WTC11 (cell line): ENCODE results near the gene IL20RB. TPM values are rescaled to one million over a fixed set of nuclear protein-coding genes. Genes with fewer than 3 reads are reported as not detected.

ENCODE experiments used
- ATAC-seq: fragments of 200-7000 bp; cut with Tn5 transposase; 2 replicates; pipeline ENCODE4 v1.10.0; 2021; ENCODE audit warnings: mild to moderate bottlenecking, moderate library complexity
- CTCF ChIA-PET: fragments of 300-600 bp; sonication (Branson Sonifier 250); formaldehyde crosslinking; loops from one replicate; lab custom pipeline; 2021; ENCODE audit warnings: antibody characterized with exemption; lab: Charles Lee
- POLR2A ChIA-PET: fragments of 350-600 bp; sonication (Branson Sonifier 250); formaldehyde crosslinking; loops from one replicate; lab custom pipeline; 2021; ENCODE audit warnings: antibody characterized with exemption; lab: Charles Lee
- DNase-seq: peaks from one replicate; pipeline ENCODE4 v3.0.0; 2021; ENCODE audit warnings: low spot score
- H3K27ac Mint-ChIP-seq: 2 replicates; pipeline ENCODE4 v1.8.0; 2021; ENCODE audit warnings: mixed read lengths
- H3K27me3 Mint-ChIP-seq: 2 replicates; pipeline ENCODE4 v1.8.0; 2021; ENCODE audit warnings: low read depth, mild to moderate bottlenecking, moderate library complexity, mixed read lengths
- H3K36me3 Mint-ChIP-seq: 2 replicates; pipeline ENCODE4 v1.8.0; 2021; ENCODE audit warnings: mixed read lengths
- H3K4me1 Mint-ChIP-seq: 2 replicates; pipeline ENCODE4 v1.8.0; 2022; ENCODE audit warnings: mixed read lengths
- H3K4me3 Mint-ChIP-seq: 2 replicates; pipeline ENCODE4 v1.8.0; 2021; ENCODE audit warnings: mild to moderate bottlenecking, moderate library complexity, mixed read lengths
- H3K9me3 Mint-ChIP-seq: 2 replicates; pipeline ENCODE4 v1.8.0; 2021; ENCODE audit warnings: mixed read lengths
- ARID4B ChIP-seq: sonication (generic); formaldehyde crosslinking; IDR thresholded peaks from 2 replicates; pipeline ENCODE4 v1.8.0; 2023; ENCODE audit warnings: missing genetic modification reagents, mild to moderate bottlenecking, borderline replicate concordance
- CBFB ChIP-seq: sonication (generic); formaldehyde crosslinking; IDR thresholded peaks from 2 replicates; pipeline ENCODE4 v1.8.1; 2022; ENCODE audit warnings: mild to moderate bottlenecking, low read depth, missing genetic modification reagents
- E2F1 ChIP-seq: sonication (generic); formaldehyde crosslinking; IDR thresholded peaks from 2 replicates; pipeline ENCODE4 v1.8.0; 2022; ENCODE audit warnings: mild to moderate bottlenecking, missing genetic modification reagents
- ETV6 ChIP-seq: sonication (generic); formaldehyde crosslinking; IDR thresholded peaks from 2 replicates; pipeline ENCODE4 v1.8.1; 2022; ENCODE audit warnings: mild to moderate bottlenecking, missing genetic modification reagents
- FOXJ3 ChIP-seq: sonication (generic); formaldehyde crosslinking; IDR thresholded peaks from 2 replicates; pipeline ENCODE4 v1.9.0; 2021; ENCODE audit warnings: missing genetic modification reagents, mild to moderate bottlenecking, borderline replicate concordance
- GTF2I ChIP-seq: fragments of 250-450 bp; sonication (Bioruptor Pico); conservative IDR thresholded peaks from 2 replicates; pipeline ENCODE4 v1.4.0; 2021; ENCODE audit warnings: mild to moderate bottlenecking
- IRF2 ChIP-seq: sonication (generic); formaldehyde crosslinking; IDR thresholded peaks from 2 replicates; pipeline ENCODE4 v1.8.0; 2022; ENCODE audit warnings: low read depth, missing genetic modification reagents, borderline replicate concordance
- JAZF1 ChIP-seq: fragments of 250-450 bp; sonication (Bioruptor Pico); IDR thresholded peaks from 2 replicates; pipeline ENCODE4 v1.9.0; 2021; ENCODE audit warnings: moderate library complexity, mild to moderate bottlenecking, inconsistent platforms
- MXD4 ChIP-seq: fragments of 250-450 bp; sonication (Bioruptor Pico); IDR thresholded peaks from 2 replicates; pipeline ENCODE4 v1.8.0; 2021; ENCODE audit warnings: mild to moderate bottlenecking, moderate library complexity, borderline replicate concordance
- PRRX2 ChIP-seq: fragments of 250-450 bp; sonication (Bioruptor Pico); IDR thresholded peaks from 2 replicates; pipeline ENCODE4 v1.8.0; 2021; ENCODE audit warnings: mild to moderate bottlenecking
- RORB ChIP-seq: fragments of 250-450 bp; sonication (Bioruptor Pico); IDR thresholded peaks from 2 replicates; pipeline ENCODE4 v1.9.0; 2021; ENCODE audit warnings: mild to moderate bottlenecking
- SOX15 ChIP-seq: fragments of 250-450 bp; sonication (Bioruptor Pico); IDR thresholded peaks from 2 replicates; pipeline ENCODE4 v1.9.0; 2021; ENCODE audit warnings: mild to moderate bottlenecking
- SP1 ChIP-seq: sonication (generic); formaldehyde crosslinking; conservative IDR thresholded peaks from 2 replicates; pipeline ENCODE4 v1.8.1; 2022; ENCODE audit warnings: missing genetic modification reagents
- TCF7 ChIP-seq: sonication (generic); formaldehyde crosslinking; IDR thresholded peaks from 2 replicates; pipeline ENCODE4 v1.8.0; 2022; ENCODE audit warnings: mild to moderate bottlenecking, low read depth, missing genetic modification reagents, moderate library complexity
- ZBTB21 ChIP-seq: sonication (generic); formaldehyde crosslinking; IDR thresholded peaks from 2 replicates; pipeline ENCODE4 v1.8.1; 2023; ENCODE audit warnings: mild to moderate bottlenecking, missing genetic modification reagents, borderline replicate concordance
- ZNF121 ChIP-seq: sonication (generic); formaldehyde crosslinking; IDR thresholded peaks from 2 replicates; pipeline ENCODE4 v1.8.0; 2023; ENCODE audit warnings: missing genetic modification reagents
- ZNF138 ChIP-seq: sonication (generic); formaldehyde crosslinking; conservative IDR thresholded peaks from 2 replicates; pipeline ENCODE4 v1.8.1; 2022; ENCODE audit warnings: mild to moderate bottlenecking, moderate library complexity, missing genetic modification reagents
- ZNF263 ChIP-seq: sonication (generic); formaldehyde crosslinking; IDR thresholded peaks from 2 replicates; pipeline ENCODE4 v1.8.1; 2022; ENCODE audit warnings: low read depth, mild to moderate bottlenecking, moderate library complexity, missing genetic modification reagents
- ZNF317 ChIP-seq: sonication (generic); formaldehyde crosslinking; IDR thresholded peaks from 2 replicates; pipeline ENCODE4 v1.8.1; 2023; ENCODE audit warnings: low read depth, mild to moderate bottlenecking, moderate library complexity, missing genetic modification reagents, borderline replicate concordance
- ZNF396 ChIP-seq: fragments of 250-450 bp; sonication (Bioruptor Pico); IDR thresholded peaks from 2 replicates; pipeline ENCODE4 v1.8.0; 2021; ENCODE audit warnings: mild to moderate bottlenecking, moderate library complexity, borderline replicate concordance
- ZNF671 ChIP-seq: fragments of 250-450 bp; sonication (Bioruptor Pico); IDR thresholded peaks from 2 replicates; pipeline ENCODE4 v1.8.0; 2021; ENCODE audit warnings: mild to moderate bottlenecking
- total RNA-seq: library from RNA; stranded (reverse); gene quantifications from 3 replicates; pipeline ENCODE4 v1.2.3, GENCODE V29; 2021
- TF ChIP-seq, protein P1 (sequence below): fragments of 250-450 bp; sonication (Bioruptor Pico); IDR thresholded peaks from 2 replicates; pipeline ENCODE4 v2.1.2; 2022; ENCODE audit warnings: mild to moderate bottlenecking, moderate library complexity
- TF ChIP-seq, protein P2 (sequence below): sonication (generic); formaldehyde crosslinking; IDR thresholded peaks from 2 replicates; pipeline ENCODE4 v1.8.1; 2022; ENCODE audit warnings: low read depth, missing genetic modification reagents, borderline replicate concordance
- TF ChIP-seq, protein P3 (sequence below): sonication (generic); formaldehyde crosslinking; IDR thresholded peaks from 2 replicates; pipeline ENCODE4 v1.8.1; 2023; ENCODE audit warnings: mild to moderate bottlenecking, missing genetic modification reagents, moderate library complexity

IL20RB gene
- total RNA-seq, 1 experiment from 2014 or later, result 2.3 TPM

GRCh38 chr3:136982033-136982432 lies 24.2 kb downstream of the IL20RB start (continued):
- TF ChIP-seq ARID4B (no peak), JAZF1 (no peak), TCF7 (no peak), CBFB (CRISPR knock-in tag) (no peak), ZBTB21 (no peak), SOX15 (CRISPR knock-in tag) (no peak), GTF2I (CRISPR knock-in tag) (no peak), SP1 (CRISPR knock-in tag) (no peak), ZNF263 (CRISPR knock-in tag) (no peak), MXD4 (no peak), E2F1 (no peak)
- TF ChIP-seq, all 79 proteins: peak for 0

DNA sequence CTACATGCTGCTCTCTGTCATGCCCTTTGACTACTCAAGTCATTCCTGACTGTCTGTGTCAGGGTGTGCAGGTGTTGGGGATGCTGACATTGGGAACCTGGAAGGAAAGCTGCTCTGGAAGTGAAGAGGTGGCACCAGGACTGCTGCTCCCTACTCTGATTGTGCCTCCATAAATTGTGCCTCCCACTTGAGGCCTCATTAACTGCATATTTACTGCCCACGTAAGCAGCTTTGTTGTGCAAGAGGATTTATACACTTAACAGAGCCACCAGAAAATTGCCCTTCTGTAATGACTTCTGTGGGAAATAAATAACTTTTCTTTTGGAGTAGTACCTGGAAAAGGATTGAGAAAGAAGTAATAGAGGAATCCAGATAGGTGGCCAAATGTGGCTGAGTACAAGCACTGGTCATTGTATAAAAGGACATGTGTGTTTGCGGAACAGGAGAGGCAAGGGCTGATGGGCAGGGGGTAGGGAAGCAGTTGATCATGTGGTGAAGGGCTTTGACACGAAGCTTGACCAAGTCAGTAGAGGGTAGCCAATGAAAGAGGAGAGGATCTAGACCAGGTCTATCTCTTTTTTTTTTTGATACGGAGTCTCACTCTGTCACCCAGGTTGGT lies 24.8 kb downstream of the IL20RB start:
- ATAC-seq, result no peak
- H3K27me3 Mint-ChIP-seq, result no peaks in the 10 kb centered on the region
- DNase-seq, result no peak
- no peak overlapping the region for H3K27ac Mint-ChIP-seq
- TF ChIP-seq, protein P1, sequence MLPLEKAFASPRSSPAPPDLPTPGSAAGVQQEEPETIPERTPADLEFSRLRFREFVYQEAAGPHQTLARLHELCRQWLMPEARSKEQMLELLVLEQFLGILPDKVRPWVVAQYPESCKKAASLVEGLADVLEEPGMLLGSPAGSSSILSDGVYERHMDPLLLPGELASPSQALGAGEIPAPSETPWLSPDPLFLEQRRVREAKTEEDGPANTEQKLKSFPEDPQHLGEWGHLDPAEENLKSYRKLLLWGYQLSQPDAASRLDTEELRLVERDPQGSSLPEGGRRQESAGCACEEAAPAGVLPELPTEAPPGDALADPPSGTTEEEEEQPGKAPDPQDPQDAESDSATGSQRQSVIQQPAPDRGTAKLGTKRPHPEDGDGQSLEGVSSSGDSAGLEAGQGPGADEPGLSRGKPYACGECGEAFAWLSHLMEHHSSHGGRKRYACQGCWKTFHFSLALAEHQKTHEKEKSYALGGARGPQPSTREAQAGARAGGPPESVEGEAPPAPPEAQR (CRISPR knock-in tag), result no peak
- TF ChIP-seq ZNF138 (CRISPR knock-in tag) (no peak), ZNF317 (CRISPR knock-in tag) (no peak), FOXJ3 (CRISPR knock-in tag) (no peak), ZNF671 (no peak), ZNF121 (CRISPR knock-in tag) (no peak), IRF2 (CRISPR knock-in tag) (no peak), ZNF396 (no peak), PRRX2 (CRISPR knock-in tag) (no peak), RORB (CRISPR knock-in tag) (no peak), TCF7 (no peak), ETV6 (CRISPR knock-in tag) (no peak)
- TF ChIP-seq, protein P2, sequence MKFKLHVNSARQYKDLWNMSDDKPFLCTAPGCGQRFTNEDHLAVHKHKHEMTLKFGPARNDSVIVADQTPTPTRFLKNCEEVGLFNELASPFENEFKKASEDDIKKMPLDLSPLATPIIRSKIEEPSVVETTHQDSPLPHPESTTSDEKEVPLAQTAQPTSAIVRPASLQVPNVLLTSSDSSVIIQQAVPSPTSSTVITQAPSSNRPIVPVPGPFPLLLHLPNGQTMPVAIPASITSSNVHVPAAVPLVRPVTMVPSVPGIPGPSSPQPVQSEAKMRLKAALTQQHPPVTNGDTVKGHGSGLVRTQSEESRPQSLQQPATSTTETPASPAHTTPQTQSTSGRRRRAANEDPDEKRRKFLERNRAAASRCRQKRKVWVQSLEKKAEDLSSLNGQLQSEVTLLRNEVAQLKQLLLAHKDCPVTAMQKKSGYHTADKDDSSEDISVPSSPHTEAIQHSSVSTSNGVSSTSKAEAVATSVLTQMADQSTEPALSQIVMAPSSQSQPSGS (CRISPR knock-in tag), result no peak
- TF ChIP-seq, protein P3, sequence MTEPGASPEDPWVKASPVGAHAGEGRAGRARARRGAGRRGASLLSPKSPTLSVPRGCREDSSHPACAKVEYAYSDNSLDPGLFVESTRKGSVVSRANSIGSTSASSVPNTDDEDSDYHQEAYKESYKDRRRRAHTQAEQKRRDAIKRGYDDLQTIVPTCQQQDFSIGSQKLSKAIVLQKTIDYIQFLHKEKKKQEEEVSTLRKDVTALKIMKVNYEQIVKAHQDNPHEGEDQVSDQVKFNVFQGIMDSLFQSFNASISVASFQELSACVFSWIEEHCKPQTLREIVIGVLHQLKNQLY (CRISPR knock-in tag), result no peak
- TF ChIP-seq, all 79 proteins: peak for 0
- CTCF ChIA-PET, result interaction anchor here (1.0 to 1.4 kb wide), 2 partner anchors 31 to 32 kb away, joined by 3 read pairs; no protein-coding TSS in a partner anchor
- no peak overlapping the region for H3K4me3 Mint-ChIP-seq
- H3K36me3 Mint-ChIP-seq, result peaks cover 15% of the 10 kb centered on the region
- POLR2A ChIA-PET, result no interaction called here
- H3K9me3 Mint-ChIP-seq, result peaks cover 11% of the 10 kb centered on the region
- H3K4me1 Mint-ChIP-seq, result no peaks in the 10 kb centered on the region
